HepG2 (cell line): ENCODE measurements around the gene SKP1. TPM values are rescaled to one million over a fixed set of nuclear protein-coding genes. Genes with fewer than 3 reads are reported as not detected.

ENCODE experiments used
- AGO2 ChIP-seq: fragments of 200-400 bp; formaldehyde crosslinking; optimal IDR thresholded peaks from 2 replicates; pipeline ENCODE3; 2017; ENCODE audit warnings: mild to moderate bottlenecking, low read depth, low read length, moderate library complexity
- IRF9 ChIP-seq: sonication (generic); formaldehyde crosslinking; IDR thresholded peaks from 2 replicates; pipeline ENCODE4 v1.8.0; 2022; ENCODE audit warnings: missing genetic modification reagents, mild to moderate bottlenecking, borderline replicate concordance
- KLF13 ChIP-seq: sonication (generic); formaldehyde crosslinking; IDR thresholded peaks from 2 replicates; pipeline ENCODE4 v1.4.0; 2020; ENCODE audit warnings: mild to moderate bottlenecking, missing genetic modification reagents
- MYC ChIP-seq: sonication (generic); formaldehyde crosslinking; IDR thresholded peaks from 2 replicates; pipeline ENCODE4 v1.9.0; 2021; ENCODE audit warnings: missing genetic modification reagents, borderline replicate concordance
- NFYC ChIP-seq: IDR thresholded peaks from 2 replicates; pipeline ENCODE4 v1.6.1; 2016; ENCODE audit warnings: missing genetic modification reagents, missing compliant biosample characterization
- NONO ChIP-seq, 2 experiments: fragments of 450-650 bp in 1 of 2; sonication (generic) in 1 of 2; formaldehyde crosslinking in 1 of 2; IDR thresholded peaks in 1 of 2; conservative IDR thresholded peaks in 1 of 2; 2 replicates each; pipeline versions ENCODE4 v1.6.1 to v1.8.0; 2017 to 2022; ENCODE audit warnings: mild to moderate bottlenecking in 1 of 2, missing genetic modification reagents in 1 of 2, moderate library complexity in 1 of 2
- NPAS2 ChIP-seq: sonication (generic); formaldehyde crosslinking; IDR thresholded peaks from 2 replicates; pipeline ENCODE4 v1.8.0; 2022; ENCODE audit warnings: mild to moderate bottlenecking, missing genetic modification reagents, borderline replicate concordance
- TAF15 ChIP-seq: fragments of 200-400 bp; formaldehyde crosslinking; IDR thresholded peaks from one replicate; pipeline ENCODE4 v1.6.1; 2018; ENCODE audit warnings: mild to moderate bottlenecking, low read depth, low read length; ENCODE audit not compliant: poor library complexity, severe bottlenecking
- TCF7L2 ChIP-seq: IDR thresholded peaks from 2 replicates; pipeline ENCODE4 v1.6.1; 2011; ENCODE audit warnings: mild to moderate bottlenecking, low read depth, low read length, moderate library complexity
- USF2 ChIP-seq, 2 experiments: sonication (generic) in 1 of 2; formaldehyde crosslinking in 1 of 2; IDR thresholded peaks; 2 replicates each; pipeline versions ENCODE4 v1.5.1 to v1.6.1; 2011 to 2020; ENCODE audit warnings: borderline replicate concordance in 1 of 2, low read depth in 1 of 2, low read length in 1 of 2, mild to moderate bottlenecking in 1 of 2, missing genetic modification reagents in 1 of 2, moderate library complexity in 1 of 2
- ZMAT3 ChIP-seq: sonication (generic); formaldehyde crosslinking; conservative IDR thresholded peaks from 2 replicates; pipeline ENCODE4 v1.7.0; 2021; ENCODE audit warnings: missing genetic modification reagents
- ZNF12 ChIP-seq: sonication (generic); formaldehyde crosslinking; IDR thresholded peaks from 2 replicates; pipeline ENCODE4 v1.5.0; 2020; ENCODE audit warnings: missing genetic modification reagents
- ZNF251 ChIP-seq: sonication (generic); formaldehyde crosslinking; IDR thresholded peaks from 2 replicates; pipeline ENCODE4 v1.9.0; 2021; ENCODE audit warnings: mild to moderate bottlenecking, missing genetic modification reagents
- ZNF280D ChIP-seq: sonication (generic); formaldehyde crosslinking; IDR thresholded peaks from 2 replicates; pipeline ENCODE4 v1.5.1; 2020; ENCODE audit warnings: mild to moderate bottlenecking, missing genetic modification reagents
- polyA plus RNA-seq, 8 experiments: library from polyadenylated mRNA; depleted of rRNA in 3 of 8; stranded (reverse) in 7 of 8; unstranded in 1 of 8; fragments of >200 nt; fragmentation: Illumina TruSeq in 4 of 8; extraction: Trizol in 4 of 8; gene quantifications; 2 replicates each; pipeline versions ENCODE4 v1.2.1 to v1.2.3, GENCODE V29; 2011 to 2016; ENCODE audit warnings: low read depth in 4 of 8, missing spikeins in 1 of 8, mixed read lengths in 1 of 8; ENCODE audit not compliant: insufficient read depth in 1 of 8
- total RNA-seq, 5 experiments: library from RNA; depleted of rRNA; stranded (reverse); fragments of >200 nt; fragmentation: Illumina TruSeq; extraction: Trizol; gene quantifications; 2 replicates each; pipeline ENCODE4 v1.2.3, GENCODE V29; 2016; ENCODE audit warnings: low read depth in 1 of 5
- TF ChIP-seq, protein P1 (sequence below): sonication (generic); formaldehyde crosslinking; IDR thresholded peaks from 2 replicates; pipeline ENCODE4 v1.4.0; 2020; ENCODE audit warnings: missing genetic modification reagents

SKP1 gene
- total and polyA plus RNA-seq, 2 of the 13 experiments (the other 11 are each of a cell fraction or from before 2014, with no cell fraction given), result 134 to 340 TPM

DNA sequence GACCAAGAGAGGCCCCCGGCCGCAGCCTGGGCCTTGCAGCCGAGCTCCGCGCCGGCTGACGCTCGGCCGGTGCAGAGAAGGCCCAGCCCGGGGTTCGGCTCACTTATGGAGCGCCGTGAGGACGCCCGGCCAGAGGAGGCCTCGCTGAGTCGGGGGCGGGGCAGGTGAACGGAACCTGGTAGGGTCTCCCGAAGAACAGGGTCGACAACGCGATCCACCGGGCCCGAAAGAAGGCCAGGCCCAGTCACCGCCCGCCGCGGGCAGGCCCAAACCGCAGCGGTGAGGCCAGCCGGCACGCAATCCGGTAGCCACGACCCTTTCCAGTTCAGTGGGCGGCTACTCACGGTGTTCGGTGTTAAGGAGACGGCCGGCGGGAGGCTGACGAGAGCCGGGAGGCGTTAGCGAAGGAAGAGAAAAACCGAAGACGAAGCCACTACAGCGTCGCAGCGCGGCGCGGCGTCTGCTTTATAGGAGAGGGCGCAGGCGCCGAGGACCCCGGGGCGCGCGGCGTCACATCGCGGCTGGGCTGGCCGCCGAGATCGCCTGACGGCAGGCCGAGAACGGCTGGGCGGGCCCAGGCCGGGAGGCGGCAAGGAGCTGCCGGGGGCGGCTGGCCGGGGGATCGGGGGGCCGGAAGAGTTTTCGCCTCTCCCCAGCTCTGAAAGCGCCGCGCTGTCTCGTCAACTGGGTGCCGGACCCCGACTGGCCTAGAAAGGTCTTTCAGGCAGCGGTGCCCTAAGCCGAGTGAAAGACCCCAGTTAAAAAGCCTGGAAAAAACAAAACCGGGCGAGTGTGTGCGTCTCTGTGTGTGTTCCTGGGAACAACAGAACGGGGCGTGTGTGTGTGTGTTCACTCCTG lies at the start of gene SKP1 (continued):
- TF ChIP-seq, protein P1, sequence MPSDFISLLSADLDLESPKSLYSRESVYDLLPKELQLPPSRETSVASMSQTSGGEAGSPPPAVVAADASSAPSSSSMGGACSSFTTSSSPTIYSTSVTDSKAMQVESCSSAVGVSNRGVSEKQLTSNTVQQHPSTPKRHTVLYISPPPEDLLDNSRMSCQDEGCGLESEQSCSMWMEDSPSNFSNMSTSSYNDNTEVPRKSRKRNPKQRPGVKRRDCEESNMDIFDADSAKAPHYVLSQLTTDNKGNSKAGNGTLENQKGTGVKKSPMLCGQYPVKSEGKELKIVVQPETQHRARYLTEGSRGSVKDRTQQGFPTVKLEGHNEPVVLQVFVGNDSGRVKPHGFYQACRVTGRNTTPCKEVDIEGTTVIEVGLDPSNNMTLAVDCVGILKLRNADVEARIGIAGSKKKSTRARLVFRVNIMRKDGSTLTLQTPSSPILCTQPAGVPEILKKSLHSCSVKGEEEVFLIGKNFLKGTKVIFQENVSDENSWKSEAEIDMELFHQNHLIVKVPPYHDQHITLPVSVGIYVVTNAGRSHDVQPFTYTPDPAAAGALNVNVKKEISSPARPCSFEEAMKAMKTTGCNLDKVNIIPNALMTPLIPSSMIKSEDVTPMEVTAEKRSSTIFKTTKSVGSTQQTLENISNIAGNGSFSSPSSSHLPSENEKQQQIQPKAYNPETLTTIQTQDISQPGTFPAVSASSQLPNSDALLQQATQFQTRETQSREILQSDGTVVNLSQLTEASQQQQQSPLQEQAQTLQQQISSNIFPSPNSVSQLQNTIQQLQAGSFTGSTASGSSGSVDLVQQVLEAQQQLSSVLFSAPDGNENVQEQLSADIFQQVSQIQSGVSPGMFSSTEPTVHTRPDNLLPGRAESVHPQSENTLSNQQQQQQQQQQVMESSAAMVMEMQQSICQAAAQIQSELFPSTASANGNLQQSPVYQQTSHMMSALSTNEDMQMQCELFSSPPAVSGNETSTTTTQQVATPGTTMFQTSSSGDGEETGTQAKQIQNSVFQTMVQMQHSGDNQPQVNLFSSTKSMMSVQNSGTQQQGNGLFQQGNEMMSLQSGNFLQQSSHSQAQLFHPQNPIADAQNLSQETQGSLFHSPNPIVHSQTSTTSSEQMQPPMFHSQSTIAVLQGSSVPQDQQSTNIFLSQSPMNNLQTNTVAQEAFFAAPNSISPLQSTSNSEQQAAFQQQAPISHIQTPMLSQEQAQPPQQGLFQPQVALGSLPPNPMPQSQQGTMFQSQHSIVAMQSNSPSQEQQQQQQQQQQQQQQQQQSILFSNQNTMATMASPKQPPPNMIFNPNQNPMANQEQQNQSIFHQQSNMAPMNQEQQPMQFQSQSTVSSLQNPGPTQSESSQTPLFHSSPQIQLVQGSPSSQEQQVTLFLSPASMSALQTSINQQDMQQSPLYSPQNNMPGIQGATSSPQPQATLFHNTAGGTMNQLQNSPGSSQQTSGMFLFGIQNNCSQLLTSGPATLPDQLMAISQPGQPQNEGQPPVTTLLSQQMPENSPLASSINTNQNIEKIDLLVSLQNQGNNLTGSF (CRISPR knock-in tag), result peak; percentile 64
- TF ChIP-seq NFYC (no peak), ZMAT3 (CRISPR knock-in tag) (peak; percentile 46; the same call in 1 of the 2 replicates), ZNF251 (CRISPR knock-in tag) (no peak), NPAS2 (CRISPR knock-in tag) (no peak), USF2 (IDR thresholded peaks at IDR 0.05; ENCODE audit: low read depth, low read length) (no peak), USF2 (CRISPR knock-in tag; IDR thresholded peaks at IDR 0.05; ENCODE audit: borderline replicate concordance) (no peak), AGO2 (peak; percentile 91), NONO (IDR thresholded peaks at IDR 0.05) (no peak), NONO (CRISPR knock-in tag; conservative IDR thresholded peaks at IDR 0.05) (peak; percentile 56; the same call in 1 of the 2 replicates), MYC (CRISPR knock-in tag) (peak; percentile 81), ZNF280D (CRISPR knock-in tag) (peak; percentile 75; the same call in 1 of the 2 replicates), TAF15 (no peak), IRF9 (no peak; the same call in 1 of the 2 replicates), TCF7L2 (no peak), KLF13 (CRISPR knock-in tag) (peak; percentile 65; the same call in 1 of the 2 replicates), ZNF12 (CRISPR knock-in tag) (peak; percentile 68; the same call in 1 of the 2 replicates)
